Fibroblast of lung (primary cell): ENCODE data around the gene TSEN2. TPM values are rescaled to one million over a fixed set of nuclear protein-coding genes. Genes with fewer than 3 reads are reported as not detected.
A peak's percentile ranks its signal among the peaks of the same experiment; 100 is the strongest.

Source experiments
- DNase-seq, 2 donors: peaks; one replicate each; pipeline versions ENCODE4 v3.0.0 to v3.0.0-alpha.2; 2010; ENCODE audit warnings: low read depth in 2 of 2
- H2AFZ ChIP-seq: 2 replicates; pipeline ENCODE4 v1.5.1; 2012; ENCODE audit warnings: low read length, control low read depth, inconsistent platforms
- H3K27ac ChIP-seq: 2 replicates; pipeline ENCODE4 v1.5.1; 2011; ENCODE audit warnings: low read length, control low read depth; ENCODE audit not compliant: insufficient read depth
- H3K27me3 ChIP-seq: 2 replicates; pipeline ENCODE4 v1.5.1; 2011; ENCODE audit warnings: mild to moderate bottlenecking, low read length; ENCODE audit not compliant: control insufficient read depth, insufficient read depth
- H3K36me3 ChIP-seq: 2 replicates; pipeline ENCODE4 v1.5.1; 2011; ENCODE audit warnings: low read length; ENCODE audit not compliant: control insufficient read depth, insufficient read depth
- H3K4me1 ChIP-seq: 2 replicates; pipeline ENCODE4 v1.5.1; 2011; ENCODE audit warnings: low read length; ENCODE audit not compliant: control insufficient read depth, insufficient read depth; ENCODE audit errors: extremely low read depth
- H3K4me2 ChIP-seq: 2 replicates; pipeline ENCODE4 v1.5.1; 2011; ENCODE audit warnings: low read length, control low read depth; ENCODE audit not compliant: insufficient read depth; ENCODE audit errors: extremely low read depth
- H3K4me3 ChIP-seq, 4 experiments: fragments of 200-600 bp in 1 of 4; sonication (generic) in 1 of 4; replicated peaks in 1 of 4; 2 replicates each; pipeline ENCODE4 v1.5.1; 2011 to 2016; ENCODE audit warnings: low read length in 4 of 4, low read depth in 3 of 4, mild to moderate bottlenecking in 3 of 4, control low read depth in 2 of 4, inconsistent platforms in 1 of 4, mixed read lengths in 1 of 4; ENCODE audit not compliant: insufficient read depth in 1 of 4; ENCODE audit errors: control extremely low read depth in 1 of 4
- H3K79me2 ChIP-seq: 2 replicates; pipeline ENCODE4 v1.5.1; 2012; ENCODE audit warnings: mild to moderate bottlenecking, low read length, inconsistent platforms; ENCODE audit not compliant: control insufficient read depth, insufficient read depth
- H3K9ac ChIP-seq: 2 replicates; pipeline ENCODE4 v1.5.1; 2011; ENCODE audit warnings: mild to moderate bottlenecking, low read length, control low read depth; ENCODE audit not compliant: insufficient read depth
- H3K9me3 ChIP-seq: 2 replicates; pipeline ENCODE4 v1.5.1; 2012; ENCODE audit warnings: low read depth, low read length; ENCODE audit not compliant: control insufficient read depth, insufficient read depth
- H4K20me1 ChIP-seq: 2 replicates; pipeline ENCODE4 v1.5.1; 2011; ENCODE audit warnings: low read length; ENCODE audit not compliant: control insufficient read depth, insufficient read depth; ENCODE audit errors: extremely low read depth
- CTCF ChIP-seq, 2 donors: IDR thresholded peaks in 1 of 2; conservative IDR thresholded peaks in 1 of 2; 1 replicate in 1 of 2; 2 replicates in 1 of 2; pipeline ENCODE4 v1.5.1; 2011 to 2012; ENCODE audit warnings: low read length in 2 of 2, control low read depth in 1 of 2, inconsistent platforms in 1 of 2, low read depth in 1 of 2, mild to moderate bottlenecking in 1 of 2
- EZH2 ChIP-seq: IDR thresholded peaks from 2 replicates; pipeline ENCODE4 v1.5.1; 2012; ENCODE audit warnings: low read length, control low read depth, mild to moderate bottlenecking; ENCODE audit errors: missing control alignments
- polyA plus RNA-seq, 2 donors: library from polyadenylated mRNA; depleted of rRNA in 1 of 2; stranded (reverse) in 1 of 2; unstranded in 1 of 2; fragments of >200 nt; gene quantifications; 2 replicates each; pipeline ENCODE4 v1.2.1, GENCODE V29; 2011 to 2012; ENCODE audit warnings: missing spikeins in 1 of 2
- total RNA-seq: library from RNA; depleted of rRNA; stranded (reverse); fragments of >200 nt; gene quantifications from 2 replicates; pipeline ENCODE4 v1.2.1, GENCODE V29; 2014

TSEN2 gene
- total and polyA plus RNA-seq, 2 donors (not counting 1 experiment from before 2014, with no cell fraction given): 9.8 to 14.4 TPM

- H3K36me3 ChIP-seq: peaks cover 23% of the 10 kb centered on the region
- no peak for DNase-seq
These were observed 94.5 kb downstream of the TSEN2 start for GRCh38 chr3:12578742-12579141.

DNA sequence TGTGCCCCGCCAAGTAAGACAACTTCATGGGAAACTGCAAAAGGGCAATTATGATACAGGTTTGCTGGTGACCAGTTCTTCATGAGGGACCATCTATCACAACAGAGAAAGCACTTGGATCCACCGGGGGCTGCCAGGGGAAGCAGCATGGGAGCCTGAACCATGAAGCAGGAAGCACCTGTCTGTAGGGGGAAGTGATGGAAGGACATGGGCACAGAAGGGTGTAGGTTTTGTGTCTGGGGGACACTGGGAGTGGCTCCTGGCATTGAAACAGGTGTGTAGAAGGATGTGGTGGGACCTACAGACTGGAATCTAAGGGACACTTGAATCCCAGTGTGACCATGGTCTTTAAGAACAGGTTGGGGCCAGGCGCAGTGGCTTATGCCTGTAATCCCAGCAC, 95.2 kb downstream of the TSEN2 start:
- H2AFZ ChIP-seq: no peak overlapping the region
- H3K79me2 ChIP-seq: peaks cover 1% of the 10 kb centered on the region
- H4K20me1 ChIP-seq: no peaks in the 10 kb centered on the region
- no peak overlapping the region for H3K9ac ChIP-seq
- H3K9me3 ChIP-seq: no peaks in the 10 kb centered on the region
- no peak overlapping the region for H3K4me2 ChIP-seq
- peaks cover 10% of the 10 kb centered on the region for H3K4me1 ChIP-seq
- H3K27me3 ChIP-seq: no peaks in the 10 kb centered on the region
- no peak for TF ChIP-seq EZH2
- no peak for TF ChIP-seq CTCF (conservative IDR thresholded peaks at IDR 0.05 in 1 of 2, IDR thresholded peaks at IDR 0.05 in 1 of 2; ENCODE audit: low read depth in 1 of 2, low read length in 2 of 2)
- peaks cover 25% of the 10 kb centered on the region for H3K36me3 ChIP-seq
- DNase-seq: no peak
- H3K4me3 ChIP-seq: no peak overlapping the region
- peak overlapping the region; percentile 45 for H3K27ac ChIP-seq

More at GRCh38 chr3:12578742-12579141, 94.5 kb downstream of the TSEN2 start:
- peaks cover 1% of the 10 kb centered on the region for H3K79me2 ChIP-seq
- no peak overlapping the region for H2AFZ ChIP-seq
- H3K27ac ChIP-seq: no peak overlapping the region
- H3K9me3 ChIP-seq: no peaks in the 10 kb centered on the region
- H4K20me1 ChIP-seq: no peaks in the 10 kb centered on the region
- TF ChIP-seq CTCF (conservative IDR thresholded peaks at IDR 0.05 in 1 of 2, IDR thresholded peaks at IDR 0.05 in 1 of 2; ENCODE audit: low read depth in 1 of 2, low read length in 2 of 2): peak; percentile 5 to 18
- TF ChIP-seq EZH2: no peak
- H3K4me1 ChIP-seq: peaks cover 13% of the 10 kb centered on the region
- no peaks in the 10 kb centered on the region for H3K27me3 ChIP-seq
- no peak overlapping the region for H3K4me3 ChIP-seq
- no peak overlapping the region for H3K4me2 ChIP-seq
- no peak overlapping the region for H3K9ac ChIP-seq

DNA sequence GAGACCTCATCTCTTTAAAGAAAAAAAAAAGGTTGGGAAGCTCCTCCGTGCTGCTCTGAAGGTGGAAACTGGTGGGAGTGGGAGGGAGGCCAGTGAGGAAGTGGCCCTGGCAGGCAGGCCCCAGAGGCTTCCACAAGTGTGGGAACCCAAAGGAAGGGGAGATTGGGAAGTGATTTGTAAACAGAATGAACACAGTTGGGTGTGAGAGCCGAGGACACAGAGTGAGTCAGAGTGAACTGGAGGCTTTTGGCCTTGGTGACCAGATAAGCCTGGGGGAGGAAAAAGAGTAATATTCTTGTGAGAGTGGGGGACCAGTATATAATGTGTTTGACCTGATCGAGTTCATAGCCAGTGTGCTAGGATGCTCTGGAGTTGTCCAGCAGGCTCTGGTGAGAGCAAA, 95.6 kb downstream of the TSEN2 start:
- Histone ChIP-seq H4K20me1 (no peaks in the 10 kb centered on the region), H3K27me3 (no peaks in the 10 kb centered on the region), H3K4me2 (no peak overlapping the region), H3K9ac (no peak overlapping the region), H3K79me2 (peaks cover 1% of the 10 kb centered on the region), H3K4me1 (peaks cover 8% of the 10 kb centered on the region), H3K27ac (peak overlapping the region; percentile 45), H3K9me3 (no peaks in the 10 kb centered on the region), H2AFZ (no peak overlapping the region), H3K36me3 (peaks cover 24% of the 10 kb centered on the region), H3K4me3 (no peak overlapping the region)
- peak; percentile 42 to 49 for DNase-seq
- TF ChIP-seq CTCF (conservative IDR thresholded peaks at IDR 0.05 in 1 of 2, IDR thresholded peaks at IDR 0.05 in 1 of 2; ENCODE audit: low read depth in 1 of 2, low read length in 2 of 2) (no peak), EZH2 (no peak)
